GOT3 (cell line): Measurements from ENCODE around the gene FGD2.

ENCODE experiments used
- DNase-seq: peaks from one replicate; lab custom pipeline; 2025; ENCODE audit warnings: mixed read lengths; lab: John Stamatoyannopoulos, UW

The FGD2 gene

GRCh38 chr6:36997811-36998722 is 7.4 kb upstream of the FGD2 start:
- no peak for DNase-seq

- no peak for DNase-seq
Measured at GRCh38 chr6:36998723-36999038, 6.8 kb upstream of the FGD2 start.

- DNase-seq = no peak
Measured at GRCh38 chr6:36999061-36999750, 6.2 kb upstream of the FGD2 start.

GRCh38 chr6:36999751-37000125 is 5.7 kb upstream of the FGD2 start:
- no peak for DNase-seq

- no peak for DNase-seq
Measured at GRCh38 chr6:37004044-37004980, 1.1 kb upstream of the FGD2 start.

GRCh38 chr6:37005827-37006567 is 542 bp downstream of the FGD2 start:
- no peak for DNase-seq

GRCh38 chr6:37006793-37007339 is 1.4 kb downstream of the FGD2 start:
- DNase-seq = no peak

GRCh38 chr6:37007340-37008043 is 2.0 kb downstream of the FGD2 start:
- DNase-seq = no peak

- DNase-seq = no peak
Measured at GRCh38 chr6:37008484-37009465, 3.3 kb downstream of the FGD2 start.

GRCh38 chr6:37010402-37010892 is 5.0 kb downstream of the FGD2 start:
- no peak for DNase-seq

- no peak for DNase-seq
Measured at GRCh38 chr6:37011656-37012378, 6.4 kb downstream of the FGD2 start.

GRCh38 chr6:37013516-37014491 is 8.3 kb downstream of the FGD2 start:
- no peak for DNase-seq

GRCh38 chr6:37014667-37015066 is 9.2 kb downstream of the FGD2 start:
- no peak for DNase-seq

- DNase-seq = no peak
Measured at GRCh38 chr6:37015532-37015931, 10.1 kb downstream of the FGD2 start.

GRCh38 chr6:37016995-37017394 is 11.5 kb downstream of the FGD2 start:
- DNase-seq = no peak

GRCh38 chr6:37017606-37018197 is 12.2 kb downstream of the FGD2 start:
- no peak for DNase-seq
